ENCODE data around the gene SLC35G2.
"Not testable (repeated sequence)": the region's sequence is repeated elsewhere in the genome, so short reads cannot be mapped to it uniquely, and the experiment has no call there.

The SLC35G2 gene

GRCh38 chr3:136885357-136886213, 66.7 kb downstream of the SLC35G2 start:
- no peak for DNase-seq (ENCODE audit: extremely low read depth in 1 of 2, low read depth in 1 of 2)

GRCh38 chr3:136889947-136890346, 71.0 kb downstream of the SLC35G2 start:
- DNase-seq (ENCODE audit: extremely low read depth in 1 of 2, low read depth in 1 of 2) = no peak

- no peak for DNase-seq (ENCODE audit: extremely low read depth in 1 of 2, low read depth in 1 of 2)
Observed at GRCh38 chr3:136891934-136892855, 73.3 kb downstream of the SLC35G2 start.

- no peak for DNase-seq (ENCODE audit: extremely low read depth in 1 of 2, low read depth in 1 of 2)
Observed at GRCh38 chr3:136893848-136894443, 75.0 kb downstream of the SLC35G2 start.

- DNase-seq (ENCODE audit: extremely low read depth in 1 of 2, low read depth in 1 of 2) = not testable (repeated sequence)
Observed at GRCh38 chr3:136897171-136897570, 78.2 kb downstream of the SLC35G2 start.

GRCh38 chr3:136898549-136898948, 79.6 kb downstream of the SLC35G2 start:
- no peak for DNase-seq (ENCODE audit: extremely low read depth in 1 of 2, low read depth in 1 of 2)

- DNase-seq (ENCODE audit: extremely low read depth in 1 of 2, low read depth in 1 of 2) = no peak
Observed at GRCh38 chr3:136898954-136899353, 80.0 kb downstream of the SLC35G2 start.

GRCh38 chr3:136899622-136900158, 80.8 kb downstream of the SLC35G2 start:
- no peak for DNase-seq (ENCODE audit: extremely low read depth in 1 of 2, low read depth in 1 of 2)

GRCh38 chr3:136900694-136901093, 81.8 kb downstream of the SLC35G2 start:
- not testable (repeated sequence) for DNase-seq (ENCODE audit: extremely low read depth in 1 of 2, low read depth in 1 of 2)

GRCh38 chr3:136901391-136901790, 82.5 kb downstream of the SLC35G2 start:
- no peak for DNase-seq (ENCODE audit: extremely low read depth in 1 of 2, low read depth in 1 of 2)

- DNase-seq (ENCODE audit: extremely low read depth in 1 of 2, low read depth in 1 of 2) = not testable (repeated sequence)
Observed at GRCh38 chr3:136902530-136902929, 83.6 kb downstream of the SLC35G2 start.

GRCh38 chr3:136903899-136904298, 85.0 kb downstream of the SLC35G2 start:
- no peak for DNase-seq (ENCODE audit: extremely low read depth in 1 of 2, low read depth in 1 of 2)

GRCh38 chr3:136904746-136905145, 85.8 kb downstream of the SLC35G2 start:
- no peak for DNase-seq (ENCODE audit: extremely low read depth in 1 of 2, low read depth in 1 of 2)
